Measurements from ENCODE around the gene SRSF12. TPM values are rescaled to one million over a fixed set of nuclear protein-coding genes. Genes with fewer than 3 reads are reported as not detected.

The SRSF12 gene
- total and polyA plus RNA-seq, 5 donors from 2014 or later: 0.06 to 0.28 (median 0.20) TPM; not detected in 2

DNA sequence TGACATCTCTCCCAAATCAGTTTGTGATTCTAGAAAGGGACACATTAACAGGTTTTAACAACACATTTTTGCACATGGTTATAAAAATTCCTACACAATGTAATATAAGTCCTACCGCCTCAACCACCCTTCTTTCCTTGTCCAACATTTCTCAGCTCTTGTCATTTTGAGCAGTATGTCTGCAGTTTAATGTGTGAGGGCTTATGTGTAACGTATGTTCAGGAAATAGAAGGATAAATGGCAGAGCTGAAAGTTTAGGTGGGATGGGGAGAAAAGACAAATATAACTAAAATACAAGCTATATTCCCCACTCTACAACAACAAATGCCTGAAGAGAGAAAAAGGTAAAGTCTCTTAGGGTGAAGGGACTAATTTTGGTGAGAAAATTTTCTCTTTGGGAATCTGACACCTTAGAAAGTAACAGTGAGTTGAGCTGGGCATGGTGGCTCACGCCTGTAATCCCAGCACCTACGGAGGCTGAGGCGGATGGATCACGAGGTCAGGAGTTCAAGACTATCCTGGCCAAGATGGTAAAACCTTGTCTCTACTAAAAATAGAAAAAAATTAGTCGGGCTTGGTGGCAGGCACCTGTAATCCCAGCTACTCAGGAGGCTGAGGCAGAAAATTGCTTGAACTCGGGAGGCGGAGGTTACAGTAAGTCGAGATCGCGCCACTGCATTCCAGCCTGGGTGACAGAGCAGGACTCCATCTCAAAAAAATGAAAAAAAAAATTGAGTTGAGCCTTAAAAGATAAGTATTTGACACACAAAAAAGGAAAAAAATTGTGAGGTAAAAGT, 32.3 kb downstream of the SRSF12 start:
- ATAC-seq (ENCODE audit: low read depth in 2 of 2) (no peak), DNase-seq (peak in 1 of 3 donors; percentile 23)
- Mint-ChIP-seq H3K9me3 (no peaks in the 10 kb centered on the region), H3K36me3 (peaks cover 42% of the 10 kb centered on the region), H3K27ac (peak overlapping the region in 2 of 3 donors; percentile 3 to 23), H3K4me3 (peak overlapping the region; percentile 24 to 88 (median 59)), H3K27me3 (peaks cover 7% of the 10 kb centered on the region), H3K4me1 (peaks cover 40 to 62% (median 47%) of the 10 kb centered on the region in 4 donors)
- peak overlapping the region; percentile 30 for H3K27ac ChIP-seq (ENCODE audit: insufficient read depth, low read length, poor library complexity, severe bottlenecking)
- H3K4me1 ChIP-seq (ENCODE audit: control insufficient read depth, insufficient read depth, low read length, poor library complexity, severe bottlenecking): peaks cover 23% of the 10 kb centered on the region
- no peaks in the 10 kb centered on the region for H3K9me3 ChIP-seq (ENCODE audit: control insufficient read depth in 2 of 2, low read length in 2 of 2)
- H3K36me3 ChIP-seq (ENCODE audit: control insufficient read depth, insufficient read depth, low read length): peaks cover 33% of the 10 kb centered on the region
- no peaks in the 10 kb centered on the region for H3K27me3 ChIP-seq (ENCODE audit: control insufficient read depth, insufficient read depth, low read length)
- H3K4me3 ChIP-seq (ENCODE audit: low read depth, low read length): no peak overlapping the region

DNA sequence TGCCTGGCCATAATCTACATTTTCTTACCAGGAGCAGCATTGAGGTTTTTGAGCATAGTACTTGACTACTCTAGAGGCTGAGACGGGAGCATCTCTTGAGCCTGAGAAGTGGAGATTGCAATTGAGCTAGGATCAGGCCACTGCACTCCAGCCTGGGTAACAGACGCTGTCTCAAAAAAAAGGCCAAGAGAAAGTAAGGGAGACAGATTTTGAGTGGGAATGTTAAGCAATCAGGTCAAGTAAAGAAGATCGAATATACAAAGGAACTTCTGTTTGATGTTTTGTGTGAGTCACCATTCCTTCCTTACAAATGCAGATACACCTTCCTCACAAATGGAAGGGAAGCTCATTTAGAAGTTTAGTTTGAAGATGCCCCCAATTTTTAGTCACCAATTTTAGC, 32.9 kb downstream of the SRSF12 start:
- H3K9me3 Mint-ChIP-seq: no peaks in the 10 kb centered on the region
- Histone ChIP-seq H3K4me3 (ENCODE audit: low read depth, low read length) (peak overlapping the region; percentile 8), H3K4me1 (ENCODE audit: control insufficient read depth, insufficient read depth, low read length, poor library complexity, severe bottlenecking) (peaks cover 23% of the 10 kb centered on the region), H3K27me3 (ENCODE audit: control insufficient read depth, insufficient read depth, low read length) (no peaks in the 10 kb centered on the region), H3K36me3 (ENCODE audit: control insufficient read depth, insufficient read depth, low read length) (peaks cover 33% of the 10 kb centered on the region), H3K9me3 (ENCODE audit: control insufficient read depth in 2 of 2, low read length in 2 of 2) (no peaks in the 10 kb centered on the region), H3K27ac (ENCODE audit: insufficient read depth, low read length, poor library complexity, severe bottlenecking) (peak overlapping the region; percentile 30)
- peak overlapping the region; percentile 13 to 88 (median 64) for H3K4me3 Mint-ChIP-seq
- peaks cover 38 to 58% (median 45%) of the 10 kb centered on the region in 4 donors for H3K4me1 Mint-ChIP-seq
- peaks cover 42% of the 10 kb centered on the region for H3K36me3 Mint-ChIP-seq
- ATAC-seq (ENCODE audit: low read depth in 2 of 2) (no peak), DNase-seq (peak in 1 of 3 donors; percentile 14)
- peak overlapping the region; percentile 3 to 67 (median 20) for H3K27ac Mint-ChIP-seq
- H3K27me3 Mint-ChIP-seq: peaks cover 12% of the 10 kb centered on the region

DNA sequence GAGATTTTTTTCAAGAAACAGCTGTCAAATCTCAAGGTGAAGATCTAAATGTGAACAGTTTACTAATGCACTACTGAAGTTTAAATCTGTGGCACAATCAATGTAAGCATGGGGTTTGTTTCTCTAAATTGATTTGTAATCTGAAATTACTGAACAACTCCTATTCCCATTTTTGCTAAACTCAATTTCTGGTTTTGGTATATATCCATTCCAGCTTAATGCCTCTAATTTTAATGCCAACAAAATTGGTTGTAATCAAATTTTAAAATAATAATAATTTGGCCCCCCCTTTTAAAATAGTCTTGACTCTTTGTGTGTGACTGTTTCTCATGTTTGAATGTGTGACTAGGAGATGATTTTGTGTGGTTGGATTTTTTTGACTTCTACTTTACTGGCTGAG, 33.3 kb downstream of the SRSF12 start:
- Histone ChIP-seq H3K36me3 (ENCODE audit: control insufficient read depth, insufficient read depth, low read length) (peaks cover 33% of the 10 kb centered on the region), H3K27me3 (ENCODE audit: control insufficient read depth, insufficient read depth, low read length) (no peaks in the 10 kb centered on the region), H3K4me1 (ENCODE audit: control insufficient read depth, insufficient read depth, low read length, poor library complexity, severe bottlenecking) (peaks cover 24% of the 10 kb centered on the region), H3K4me3 (ENCODE audit: low read depth, low read length) (peak overlapping the region; percentile 98), H3K9me3 (ENCODE audit: control insufficient read depth in 2 of 2, low read length in 2 of 2) (no peaks in the 10 kb centered on the region), H3K27ac (ENCODE audit: insufficient read depth, low read length, poor library complexity, severe bottlenecking) (peak overlapping the region; percentile 100)
- DNase-seq (no peak), ATAC-seq (ENCODE audit: low read depth in 2 of 2) (no peak)
- no peaks in the 10 kb centered on the region for H3K9me3 Mint-ChIP-seq
- H3K27me3 Mint-ChIP-seq: peaks cover 16% of the 10 kb centered on the region
- peak overlapping the region; percentile 13 to 88 (median 64) for H3K4me3 Mint-ChIP-seq
- peaks cover 42% of the 10 kb centered on the region for H3K36me3 Mint-ChIP-seq
- peak overlapping the region; percentile 3 to 67 (median 20) for H3K27ac Mint-ChIP-seq
- H3K4me1 Mint-ChIP-seq: peaks cover 34 to 54% (median 45%) of the 10 kb centered on the region in 4 donors

DNA sequence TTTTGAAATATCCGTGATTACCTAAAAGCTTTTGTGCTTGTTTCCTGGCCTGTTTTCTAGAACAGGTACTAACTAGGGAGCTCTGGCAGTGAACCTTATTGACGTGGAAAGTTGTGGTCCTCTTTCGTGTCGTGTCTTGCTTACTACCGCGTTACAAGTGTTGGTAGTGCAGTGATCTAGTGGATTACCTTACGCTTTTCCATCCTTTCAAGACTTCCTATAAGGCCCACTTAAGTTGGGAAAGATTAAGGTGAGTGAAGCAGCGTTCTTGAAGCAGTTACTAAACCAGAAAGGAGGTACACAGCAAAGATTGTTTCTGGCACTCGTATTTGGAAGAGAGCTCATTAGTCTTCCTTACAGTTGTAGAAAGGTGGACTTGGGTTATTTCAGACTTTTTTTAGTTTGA, 35.4 kb downstream of the SRSF12 start:
- H3K9me3 ChIP-seq (ENCODE audit: control insufficient read depth in 2 of 2, low read length in 2 of 2): no peaks in the 10 kb centered on the region
- peaks cover 29% of the 10 kb centered on the region for H3K4me1 ChIP-seq (ENCODE audit: control insufficient read depth, insufficient read depth, low read length, poor library complexity, severe bottlenecking)
- H3K9me3 Mint-ChIP-seq: no peaks in the 10 kb centered on the region
- peak overlapping the region; percentile 98 for H3K4me3 ChIP-seq (ENCODE audit: low read depth, low read length)
- H3K27me3 ChIP-seq (ENCODE audit: control insufficient read depth, insufficient read depth, low read length): no peaks in the 10 kb centered on the region
- H3K4me3 Mint-ChIP-seq: peak overlapping the region; percentile 88 to 96 (median 90)
- H3K27me3 Mint-ChIP-seq: peaks cover 18% of the 10 kb centered on the region
- peaks cover 31 to 54% (median 39%) of the 10 kb centered on the region in 4 donors for H3K4me1 Mint-ChIP-seq
- ATAC-seq (ENCODE audit: low read depth in 2 of 2) (no peak), DNase-seq (peak in 2 of 3 donors; percentile 30 to 37)
- H3K36me3 Mint-ChIP-seq: peaks cover 42% of the 10 kb centered on the region
- peak overlapping the region; percentile 100 for H3K27ac ChIP-seq (ENCODE audit: insufficient read depth, low read length, poor library complexity, severe bottlenecking)
- peaks cover 33% of the 10 kb centered on the region for H3K36me3 ChIP-seq (ENCODE audit: control insufficient read depth, insufficient read depth, low read length)
- H3K27ac Mint-ChIP-seq: peak overlapping the region; percentile 93 to 95 (median 94)

DNA sequence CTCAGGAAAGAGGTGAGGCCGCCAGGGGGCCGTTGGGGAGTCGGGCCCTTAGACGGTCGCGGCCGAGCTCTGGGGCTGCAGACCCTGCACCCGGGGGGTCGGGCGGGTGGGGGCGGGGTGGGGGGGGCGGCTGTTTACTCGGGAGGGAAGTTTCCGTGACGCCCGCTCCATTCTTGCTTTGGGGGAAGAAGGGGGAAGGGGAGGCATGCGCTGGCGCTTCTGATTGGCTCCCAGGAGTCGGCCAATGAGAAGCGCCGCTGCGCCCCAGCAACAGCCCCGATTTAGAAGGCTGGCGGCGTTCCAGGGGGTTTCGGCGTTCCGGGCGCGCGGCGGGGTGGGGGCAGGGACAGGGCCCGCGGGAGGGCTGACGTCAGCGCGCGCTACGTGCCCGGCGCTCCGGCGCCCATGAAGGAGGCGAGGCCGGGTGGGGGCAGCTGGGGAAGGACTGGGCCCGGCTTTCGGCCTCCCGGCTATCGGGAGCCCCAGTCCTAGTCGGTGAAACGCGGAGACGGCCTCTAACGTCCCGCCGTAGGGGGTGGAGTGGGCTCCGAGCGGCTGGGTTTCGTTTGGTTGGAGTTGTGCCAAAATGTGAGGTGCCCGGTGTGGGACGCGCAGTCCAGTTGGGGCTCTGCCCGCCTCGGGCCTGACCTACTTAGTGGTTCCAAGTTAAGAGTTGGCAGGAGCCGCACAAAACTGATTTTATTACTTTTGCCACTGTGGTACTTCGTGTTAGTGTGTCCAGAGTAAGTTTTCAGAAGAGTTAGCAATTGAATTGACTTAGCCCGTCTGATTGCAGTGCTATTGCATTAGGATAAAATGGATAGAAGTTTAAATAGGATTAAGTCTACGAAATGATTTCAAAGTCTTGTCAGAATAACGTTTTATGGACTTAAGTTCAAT, 36.2 kb downstream of the SRSF12 start:
- H3K4me1 Mint-ChIP-seq: peaks cover 27 to 51% (median 34%) of the 10 kb centered on the region in 4 donors

DNA sequence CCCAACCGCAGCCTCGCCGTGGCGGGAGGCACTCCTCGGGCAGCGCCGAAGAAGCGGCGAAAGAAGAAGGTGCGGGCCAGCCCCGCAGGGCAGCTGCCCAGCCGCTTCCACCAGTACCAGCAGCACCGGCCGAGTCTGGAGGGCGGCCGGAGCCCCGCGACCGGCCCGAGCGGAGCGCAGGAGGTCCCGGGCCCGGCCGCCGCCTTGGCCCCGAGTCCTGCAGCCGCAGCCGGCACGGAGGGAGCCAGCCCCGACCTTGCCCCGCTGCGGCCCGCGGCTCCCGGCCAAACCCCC, 36.8 kb downstream of the SRSF12 start:
- no peak for ATAC-seq (ENCODE audit: low read depth in 2 of 2)
- Histone ChIP-seq H3K4me1 (ENCODE audit: control insufficient read depth, insufficient read depth, low read length, poor library complexity, severe bottlenecking) (peaks cover 29% of the 10 kb centered on the region), H3K27me3 (ENCODE audit: control insufficient read depth, insufficient read depth, low read length) (no peaks in the 10 kb centered on the region), H3K4me3 (ENCODE audit: low read depth, low read length) (peak overlapping the region; percentile 82), H3K36me3 (ENCODE audit: control insufficient read depth, insufficient read depth, low read length) (peaks cover 33% of the 10 kb centered on the region), H3K27ac (ENCODE audit: insufficient read depth, low read length, poor library complexity, severe bottlenecking) (peak overlapping the region; percentile 100), H3K9me3 (ENCODE audit: control insufficient read depth in 2 of 2, low read length in 2 of 2) (no peaks in the 10 kb centered on the region)
- peak overlapping the region; percentile 95 to 98 (median 98) for H3K27ac Mint-ChIP-seq
- peaks cover 22 to 49% (median 31%) of the 10 kb centered on the region in 4 donors for H3K4me1 Mint-ChIP-seq
- H3K27me3 Mint-ChIP-seq: peaks cover 18% of the 10 kb centered on the region
- peaks cover 36% of the 10 kb centered on the region for H3K36me3 Mint-ChIP-seq
- no peak for DNase-seq
- H3K4me3 Mint-ChIP-seq: peak overlapping the region; percentile 93 to 100 (median 97)
- H3K9me3 Mint-ChIP-seq: no peaks in the 10 kb centered on the region

More for the DNA sequence above, 36.2 kb downstream of the SRSF12 start:
- Mint-ChIP-seq H3K36me3 (peaks cover 39% of the 10 kb centered on the region), H3K27ac (peak overlapping the region; percentile 93 to 95 (median 94)), H3K9me3 (no peaks in the 10 kb centered on the region), H3K4me3 (peak overlapping the region; percentile 88 to 96 (median 90)), H3K27me3 (peaks cover 18% of the 10 kb centered on the region)
- DNase-seq: peak; percentile 97 to 98 (median 97)
- H3K27me3 ChIP-seq (ENCODE audit: control insufficient read depth, insufficient read depth, low read length): no peaks in the 10 kb centered on the region
- H3K36me3 ChIP-seq (ENCODE audit: control insufficient read depth, insufficient read depth, low read length): peaks cover 33% of the 10 kb centered on the region
- H3K4me3 ChIP-seq (ENCODE audit: low read depth, low read length): peak overlapping the region; percentile 98
- H3K27ac ChIP-seq (ENCODE audit: insufficient read depth, low read length, poor library complexity, severe bottlenecking): peak overlapping the region; percentile 100
- H3K4me1 ChIP-seq (ENCODE audit: control insufficient read depth, insufficient read depth, low read length, poor library complexity, severe bottlenecking): peaks cover 29% of the 10 kb centered on the region
- no peaks in the 10 kb centered on the region for H3K9me3 ChIP-seq (ENCODE audit: control insufficient read depth in 2 of 2, low read length in 2 of 2)
- peak; percentile 54 for ATAC-seq (ENCODE audit: low read depth in 2 of 2)

DNA sequence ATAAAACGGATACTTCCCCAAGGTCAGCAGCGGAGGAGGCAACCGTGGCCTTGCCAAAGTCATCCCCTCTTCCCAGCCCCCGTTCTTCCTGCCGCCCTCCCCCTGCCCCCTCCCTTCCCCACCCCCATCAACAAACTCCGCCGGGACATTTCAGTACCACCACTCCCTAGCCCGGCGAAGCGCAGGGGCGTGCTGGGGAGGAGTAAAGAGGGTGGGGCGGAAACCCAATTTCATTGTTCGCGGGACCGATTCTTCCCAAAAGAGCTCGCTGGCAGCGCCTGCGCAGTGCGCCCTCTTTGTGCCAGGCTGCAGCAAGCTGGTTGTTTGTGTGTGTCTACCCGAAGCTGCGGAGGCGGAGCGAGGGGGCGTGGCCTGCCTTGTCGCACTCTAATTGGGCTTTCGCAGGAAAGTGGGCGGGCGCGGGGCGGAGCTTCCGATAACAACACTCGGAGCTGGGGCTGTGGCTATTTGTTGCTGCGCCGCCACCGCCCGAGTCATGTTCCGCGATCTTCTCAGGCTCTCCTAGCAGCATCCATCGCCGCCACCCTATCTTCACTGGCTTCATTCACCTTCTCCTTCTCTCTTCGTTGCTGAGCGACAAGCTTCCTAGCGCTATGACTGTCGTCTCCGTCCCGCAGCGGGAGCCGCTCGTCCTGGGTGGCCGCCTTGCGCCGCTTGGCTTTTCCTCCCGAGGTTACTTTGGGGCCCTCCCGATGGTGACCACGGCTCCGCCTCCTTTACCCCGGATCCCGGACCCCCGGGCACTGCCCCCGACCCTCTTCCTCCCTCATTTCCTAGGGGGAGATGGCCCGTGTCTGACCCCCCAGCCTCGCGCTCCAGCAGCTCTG, 37.4 kb downstream of the SRSF12 start, which contains the start of gene PNRC1:
TSS of gene PNRC1 (plus strand) at position 471 of the 848 bp plus-strand sequence. CDS start at position 615, 144 bp downstream.
- DNase-seq (peak; percentile 100), ATAC-seq (ENCODE audit: low read depth in 2 of 2) (peak; percentile 68 to 76)
- Mint-ChIP-seq H3K36me3 (peaks cover 33% of the 10 kb centered on the region), H3K4me3 (peak within 1 kb of the TSS; percentile 96 to 100 (median 97)), H3K9me3 (no peaks in the 10 kb centered on the region), H3K4me1 (peaks cover 22 to 48% (median 30%) of the 10 kb centered on the region in 4 donors), H3K27me3 (peaks cover 18% of the 10 kb centered on the region), H3K27ac (peak within 1 kb of the TSS; percentile 95 to 98 (median 98))
- Histone ChIP-seq H3K9me3 (ENCODE audit: control insufficient read depth in 2 of 2, low read length in 2 of 2) (no peaks in the 10 kb centered on the region), H3K36me3 (ENCODE audit: control insufficient read depth, insufficient read depth, low read length) (peaks cover 27% of the 10 kb centered on the region), H3K4me1 (ENCODE audit: control insufficient read depth, insufficient read depth, low read length, poor library complexity, severe bottlenecking) (peaks cover 29% of the 10 kb centered on the region), H3K27me3 (ENCODE audit: control insufficient read depth, insufficient read depth, low read length) (no peaks in the 10 kb centered on the region), H3K27ac (ENCODE audit: insufficient read depth, low read length, poor library complexity, severe bottlenecking) (peak within 1 kb of the TSS; percentile 100), H3K4me3 (ENCODE audit: low read depth, low read length) (peak within 1 kb of the TSS; percentile 99)

All from CD4-positive, CD25-positive, alpha-beta regulatory T cell (primary cell).